DOHH2 (cell line): ENCODE measurements around the gene ERCC8.

Source experiments
- CTCF ChIP-seq: fragments of 200-600 bp; sonication (generic); IDR thresholded peaks from one replicate; pipeline ENCODE4 v1.5.1; 2014; ENCODE audit warnings: antibody characterized with exemption, mild to moderate bottlenecking, low read depth, low read length; ENCODE audit not compliant: poor library complexity, severe bottlenecking
- EZH2phosphoT487 ChIP-seq: fragments of 200-600 bp; sonication (generic); IDR thresholded peaks from 2 replicates; pipeline ENCODE4 v1.6.1; 2017; ENCODE audit warnings: borderline replicate concordance, mild to moderate bottlenecking, antibody characterized with exemption, low read length, moderate library complexity, mixed read lengths

DNA sequence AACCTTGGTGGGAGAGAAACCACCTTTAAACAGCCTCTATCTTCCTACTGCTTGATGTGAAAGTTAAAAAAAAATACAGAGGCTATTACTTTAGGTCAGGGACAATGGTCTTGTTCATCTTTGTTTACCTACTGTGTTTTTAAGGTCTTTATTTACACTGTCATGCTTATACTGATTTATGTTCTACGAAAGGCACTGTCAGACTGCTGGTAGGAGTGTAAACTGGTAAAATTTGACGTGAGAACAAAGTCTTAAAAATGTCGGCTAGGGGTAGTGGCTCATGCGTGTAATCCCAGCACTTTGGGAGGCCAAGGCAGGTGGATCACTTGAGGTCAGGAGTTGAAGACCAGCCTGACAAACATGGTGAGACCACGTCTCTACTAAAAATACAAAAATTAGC, 58.7 kb downstream of the ERCC8 start:
- no peak for TF ChIP-seq CTCF
- TF ChIP-seq EZH2phosphoT487 = no peak
